Caco-2 (cell line): ENCODE measurements around the gene IL11. TPM values are rescaled to one million over a fixed set of nuclear protein-coding genes. Genes with fewer than 3 reads are reported as not detected.

Source experiments
- BruUV-seq: library from RNA; stranded (reverse); fragments of 400-500 nt; replicated peaks from 2 replicates; lab custom pipeline; 2021; lab: Mats Ljungman, UMichigan
- CTCF ChIA-PET: fragments of 300-600 bp; sonication (Branson Sonifier 250); formaldehyde crosslinking; loops from one replicate; lab custom pipeline; 2022; ENCODE audit warnings: antibody characterized with exemption; lab: Charles Lee
- POLR2A ChIA-PET: fragments of 300-600 bp; sonication (Branson Sonifier 250); formaldehyde crosslinking; loops from one replicate; lab custom pipeline; 2022; ENCODE audit warnings: antibody characterized with exemption; lab: Charles Lee
- DNase-seq, 2 experiments: peaks; one replicate each; pipeline versions ENCODE4 v3.0.0 to v3.0.0-alpha.2; 2020 to 2022
- H3K27me3 ChIP-seq: replicated peaks from 2 replicates; pipeline ENCODE4 v1.6.0; 2011; ENCODE audit warnings: low read length; ENCODE audit not compliant: control insufficient read depth, insufficient read depth
- H3K36me3 ChIP-seq: 2 replicates; pipeline ENCODE4 v1.5.1; 2011; ENCODE audit warnings: low read length; ENCODE audit not compliant: control insufficient read depth, insufficient read depth
- H3K4me1 ChIP-seq: fragments of 250-450 bp; sonication (Bioruptor Pico); 2 replicates; pipeline ENCODE4 v1.5.1; 2020; ENCODE audit warnings: mild to moderate bottlenecking
- H3K4me3 ChIP-seq: 2 replicates; pipeline ENCODE4 v1.5.1; 2011; ENCODE audit warnings: low read depth, mild to moderate bottlenecking, control low read depth, low read length
- H3K9me3 ChIP-seq: fragments of 250-450 bp; sonication (Bioruptor Pico); 2 replicates; pipeline ENCODE4 v1.5.1; 2020; ENCODE audit warnings: mild to moderate bottlenecking, moderate library complexity
- H3K27ac Mint-ChIP-seq: one replicate; pipeline ENCODE4 v1.8.0; 2022; ENCODE audit warnings: mixed read lengths; ENCODE audit not compliant: unreplicated experiment
- H3K27me3 Mint-ChIP-seq: one replicate; pipeline ENCODE4 v1.8.0; 2022; ENCODE audit warnings: mixed read lengths; ENCODE audit not compliant: insufficient read depth, unreplicated experiment
- H3K36me3 Mint-ChIP-seq: one replicate; pipeline ENCODE4 v1.8.0; 2022; ENCODE audit warnings: mild to moderate bottlenecking, mixed read lengths; ENCODE audit not compliant: insufficient read depth, unreplicated experiment
- H3K4me1 Mint-ChIP-seq: one replicate; pipeline ENCODE4 v1.8.0; 2022; ENCODE audit warnings: low read depth, mixed read lengths; ENCODE audit not compliant: unreplicated experiment
- H3K4me3 Mint-ChIP-seq: one replicate; pipeline ENCODE4 v1.8.0; 2022; ENCODE audit warnings: mild to moderate bottlenecking, moderate library complexity, mixed read lengths; ENCODE audit not compliant: unreplicated experiment
- H3K9me3 Mint-ChIP-seq: one replicate; pipeline ENCODE4 v1.8.0; 2022; ENCODE audit warnings: mixed read lengths; ENCODE audit not compliant: unreplicated experiment
- CTCF ChIP-seq, 2 experiments: fragments of 200-600 bp in 1 of 2; IDR thresholded peaks; 1 replicate in 1 of 2; 2 replicates in 1 of 2; pipeline versions ENCODE4 v1.5.1 to v1.8.0; 2011 to 2022; ENCODE audit warnings: antibody characterized with exemption in 1 of 2, control low read depth in 1 of 2, inconsistent platforms in 1 of 2, low read depth in 1 of 2, low read length in 1 of 2, mild to moderate bottlenecking in 1 of 2, moderate library complexity in 1 of 2; ENCODE audit not compliant: insufficient read depth in 1 of 2, severe bottlenecking in 1 of 2, unreplicated experiment in 1 of 2
- intact Hi-C: fragments of 100-400 bp; cut with micrococcal nuclease; formaldehyde crosslinking; loops from one replicate; pipeline ENCODE4 v1.10.0; 2022; ENCODE audit not compliant: unreplicated experiment
- total RNA-seq: library from RNA; stranded (reverse); gene quantifications from 2 replicates; pipeline ENCODE4 v1.2.3, GENCODE V29; 2022

The IL11 gene
- total RNA-seq, 1 experiment from 2014 or later, result 0.70 TPM

- TF ChIP-seq CTCF (IDR thresholded peaks at IDR 0.05; ENCODE audit: insufficient read depth in 1 of 2, low read depth in 1 of 2, low read length in 1 of 2, severe bottlenecking in 1 of 2, unreplicated experiment in 1 of 2), result no peak
- intact Hi-C loops, result no loop called here
- Mint-ChIP-seq H3K4me3 (no peak overlapping the region), H3K4me1 (peaks cover 12% of the 10 kb centered on the region), H3K36me3 (peaks cover 7% of the 10 kb centered on the region), H3K9me3 (no peaks in the 10 kb centered on the region), H3K27ac (no peak overlapping the region), H3K27me3 (peaks cover 6% of the 10 kb centered on the region)
- H3K4me3 ChIP-seq, result no peak overlapping the region
- DNase-seq, result no peak
- peaks cover 8% of the 10 kb centered on the region; the same call in 1 of the 2 replicates for H3K4me1 ChIP-seq
- ChIA-PET POLR2A (no interaction called here), CTCF (no interaction called here)
- no peaks in the 10 kb centered on the region for H3K36me3 ChIP-seq
- BruUV-seq, result no TSS peak
- H3K27me3 ChIP-seq, result no peaks in the 10 kb centered on the region; the same call in 1 of the 2 replicates
- no peaks in the 10 kb centered on the region for H3K9me3 ChIP-seq
These were observed 4.3 kb downstream of the IL11 start for GRCh38 chr19:55365964-55366363.

- Mint-ChIP-seq H3K36me3 (peaks cover 7% of the 10 kb centered on the region), H3K9me3 (no peaks in the 10 kb centered on the region), H3K4me1 (peaks cover 6% of the 10 kb centered on the region), H3K27ac (no peak overlapping the region), H3K27me3 (no peaks in the 10 kb centered on the region), H3K4me3 (no peak overlapping the region)
- Histone ChIP-seq H3K27me3 (no peaks in the 10 kb centered on the region), H3K4me3 (no peak overlapping the region), H3K36me3 (no peaks in the 10 kb centered on the region), H3K4me1 (peaks cover 8% of the 10 kb centered on the region; the same call in 1 of the 2 replicates), H3K9me3 (no peaks in the 10 kb centered on the region)
- intact Hi-C loops, result no loop called here
- no peak for TF ChIP-seq CTCF (IDR thresholded peaks at IDR 0.05; ENCODE audit: insufficient read depth in 1 of 2, low read depth in 1 of 2, low read length in 1 of 2, severe bottlenecking in 1 of 2, unreplicated experiment in 1 of 2)
- ChIA-PET POLR2A (no interaction called here), CTCF (no interaction called here)
- no peak for DNase-seq
- no TSS peak for BruUV-seq
These were observed 5.0 kb downstream of the IL11 start for GRCh38 chr19:55365245-55365644.

GRCh38 chr19:55362990-55363716 is 7.1 kb downstream of the IL11 start, which contains the start of gene GARIN5B:
GARIN5B (minus strand) TSS chr19:55363260; CDS start chr19:55363066, 194 bp downstream.
- no peak within 1 kb of the TSS for H3K4me3 ChIP-seq
- H3K9me3 Mint-ChIP-seq, result no peaks in the 10 kb centered on the region
- BruUV-seq, result no TSS peak

More at GRCh38 chr19:55362990-55363716, 7.1 kb downstream of the IL11 start, which contains the start of gene GARIN5B:
- no peaks in the 10 kb centered on the region for H3K4me1 ChIP-seq
- H3K27me3 Mint-ChIP-seq, result no peaks in the 10 kb centered on the region
- H3K4me3 Mint-ChIP-seq, result no peak within 1 kb of the TSS
- H3K36me3 ChIP-seq, result no peaks in the 10 kb centered on the region
- H3K4me1 Mint-ChIP-seq, result no peaks in the 10 kb centered on the region
- H3K27me3 ChIP-seq, result no peaks in the 10 kb centered on the region
- CTCF ChIA-PET, result no interaction called here
- no peaks in the 10 kb centered on the region for H3K36me3 Mint-ChIP-seq
- POLR2A ChIA-PET, result no interaction called here
- intact Hi-C loops, result no loop called here
- H3K27ac Mint-ChIP-seq, result no peak within 1 kb of the TSS
- no peak for DNase-seq
- no peak for TF ChIP-seq CTCF (IDR thresholded peaks at IDR 0.05; ENCODE audit: insufficient read depth in 1 of 2, low read depth in 1 of 2, low read length in 1 of 2, severe bottlenecking in 1 of 2, unreplicated experiment in 1 of 2)
- H3K9me3 ChIP-seq, result no peaks in the 10 kb centered on the region
